Skeletal muscle tissue (tissue), 4 donors: ENCODE data around the gene MSI2. TPM values are rescaled to one million over a fixed set of nuclear protein-coding genes. Genes with fewer than 3 reads are reported as not detected.

Experiments
- H3K27ac ChIP-seq: one replicate; pipeline ENCODE4 v1.7.0; 2013; ENCODE audit warnings: mild to moderate bottlenecking, low read depth, low read length, inconsistent platforms
- H3K27me3 ChIP-seq, 3 donors: one replicate each; pipeline ENCODE4 v1.7.0; 2013; ENCODE audit warnings: low read length in 3 of 3; ENCODE audit not compliant: control insufficient read depth in 3 of 3, insufficient read depth in 3 of 3
- H3K36me3 ChIP-seq, 3 donors: one replicate each; pipeline ENCODE4 v1.7.0; 2013; ENCODE audit warnings: low read length in 3 of 3; ENCODE audit not compliant: control insufficient read depth in 3 of 3, insufficient read depth in 3 of 3
- H3K4me1 ChIP-seq, 3 donors: one replicate each; pipeline ENCODE4 v1.7.0; 2013; ENCODE audit warnings: low read length in 3 of 3, mild to moderate bottlenecking in 3 of 3; ENCODE audit not compliant: control insufficient read depth in 3 of 3, insufficient read depth in 3 of 3
- H3K4me3 ChIP-seq, 3 donors: one replicate each; pipeline ENCODE4 v1.7.0; 2013; ENCODE audit warnings: low read length in 3 of 3
- H3K9ac ChIP-seq, 3 donors: one replicate each; pipeline ENCODE4 v1.7.0; 2013; ENCODE audit warnings: low read length in 3 of 3, mild to moderate bottlenecking in 3 of 3, moderate library complexity in 2 of 3, low read depth in 1 of 3
- H3K9me3 ChIP-seq, 3 donors: one replicate each; pipeline ENCODE4 v1.7.0; 2013; ENCODE audit warnings: low read length in 3 of 3; ENCODE audit not compliant: control insufficient read depth in 3 of 3
- total RNA-seq: library from RNA; depleted of rRNA; stranded (reverse); fragments of >200 nt; gene quantifications from one replicate; pipeline ENCODE4 v1.2.3, GENCODE V29; 2014
- donor health status: Osteomylitis.

MSI2 gene
- total RNA-seq, 1 donor from 2014 or later, result 20.4 TPM

DNA sequence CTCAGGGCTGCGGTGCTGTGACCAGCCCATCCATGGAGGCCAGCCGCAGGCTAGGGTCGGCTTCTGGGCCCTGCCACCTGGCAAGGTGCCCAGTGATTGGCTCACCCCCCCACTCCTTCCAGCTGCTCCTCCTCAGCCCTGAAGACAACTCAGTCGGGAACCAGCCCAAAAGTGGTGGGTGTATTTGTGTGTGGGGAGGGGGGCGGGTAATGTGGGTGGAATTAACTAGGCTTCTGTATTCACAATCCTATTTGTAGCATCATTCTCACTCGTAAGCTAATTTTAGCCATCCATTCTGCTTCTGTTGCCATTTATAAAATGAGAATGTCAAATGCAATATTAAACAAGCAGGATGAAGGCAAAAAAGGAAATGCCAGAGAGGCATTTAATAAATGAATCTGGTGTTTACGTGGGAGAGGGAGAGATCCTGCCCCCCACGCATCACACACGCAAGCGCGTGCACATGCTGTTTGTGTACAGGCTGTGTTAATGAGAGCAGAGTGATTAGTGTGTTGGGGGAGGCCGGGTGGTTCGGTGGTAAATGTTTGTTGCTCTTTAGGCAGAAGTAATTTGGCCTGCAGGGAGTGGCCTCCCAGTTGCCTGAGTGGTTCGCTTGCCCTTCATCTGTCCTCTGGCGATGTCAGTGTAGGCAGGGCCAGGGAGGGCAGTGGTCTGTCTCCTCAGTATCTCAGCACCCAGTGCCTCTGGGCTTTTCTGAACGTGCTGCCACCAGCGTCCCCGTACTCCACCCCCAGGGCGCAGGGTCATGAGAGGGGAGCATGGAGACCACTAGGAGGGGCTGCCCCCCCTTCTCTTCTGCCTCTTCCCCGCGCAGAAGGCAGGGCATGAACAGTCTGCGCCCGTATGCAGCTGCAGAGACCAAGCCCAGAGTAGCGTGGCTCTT lies 348.7 kb downstream of the MSI2 start:
- H3K36me3 ChIP-seq, result peaks cover 0 to 5% (median 4%) of the 10 kb centered on the region in 3 donors
- peak overlapping the region; percentile 69 to 81 (median 69) for H3K9ac ChIP-seq
- H3K9me3 ChIP-seq, result no peaks in the 10 kb centered on the region
- peak overlapping the region; percentile 88 for H3K27ac ChIP-seq
- H3K4me3 ChIP-seq, result peak overlapping the region in 2 of 3 donors; percentile 47 to 56
- H3K27me3 ChIP-seq, result no peaks in the 10 kb centered on the region
- H3K4me1 ChIP-seq, result peaks cover 37 to 83% (median 62%) of the 10 kb centered on the region in 3 donors

DNA sequence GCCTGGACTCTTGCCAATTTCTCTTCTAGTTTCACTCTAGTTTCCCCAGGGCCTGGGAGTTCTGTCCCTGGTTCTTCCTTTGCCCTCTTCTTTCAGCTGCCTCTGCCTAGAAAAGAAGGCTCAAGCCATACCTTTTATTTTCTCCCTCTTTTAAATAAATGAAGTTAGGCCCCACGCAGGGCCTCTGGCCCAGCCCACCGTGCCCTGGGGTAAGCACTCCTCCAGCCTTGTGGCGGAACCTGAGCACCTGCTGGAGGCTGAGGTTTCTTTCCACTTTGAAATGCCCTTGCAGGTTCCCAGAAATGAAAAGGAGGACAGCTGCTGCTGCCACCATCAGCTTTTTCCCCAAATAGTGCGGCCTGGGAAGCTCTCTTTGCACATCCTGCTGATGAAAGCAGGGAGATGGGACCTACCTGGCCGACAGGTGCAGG lies 349.4 kb downstream of the MSI2 start:
- peaks cover 37 to 83% (median 62%) of the 10 kb centered on the region in 3 donors for H3K4me1 ChIP-seq
- peak overlapping the region; percentile 69 to 81 (median 69) for H3K9ac ChIP-seq

DNA sequence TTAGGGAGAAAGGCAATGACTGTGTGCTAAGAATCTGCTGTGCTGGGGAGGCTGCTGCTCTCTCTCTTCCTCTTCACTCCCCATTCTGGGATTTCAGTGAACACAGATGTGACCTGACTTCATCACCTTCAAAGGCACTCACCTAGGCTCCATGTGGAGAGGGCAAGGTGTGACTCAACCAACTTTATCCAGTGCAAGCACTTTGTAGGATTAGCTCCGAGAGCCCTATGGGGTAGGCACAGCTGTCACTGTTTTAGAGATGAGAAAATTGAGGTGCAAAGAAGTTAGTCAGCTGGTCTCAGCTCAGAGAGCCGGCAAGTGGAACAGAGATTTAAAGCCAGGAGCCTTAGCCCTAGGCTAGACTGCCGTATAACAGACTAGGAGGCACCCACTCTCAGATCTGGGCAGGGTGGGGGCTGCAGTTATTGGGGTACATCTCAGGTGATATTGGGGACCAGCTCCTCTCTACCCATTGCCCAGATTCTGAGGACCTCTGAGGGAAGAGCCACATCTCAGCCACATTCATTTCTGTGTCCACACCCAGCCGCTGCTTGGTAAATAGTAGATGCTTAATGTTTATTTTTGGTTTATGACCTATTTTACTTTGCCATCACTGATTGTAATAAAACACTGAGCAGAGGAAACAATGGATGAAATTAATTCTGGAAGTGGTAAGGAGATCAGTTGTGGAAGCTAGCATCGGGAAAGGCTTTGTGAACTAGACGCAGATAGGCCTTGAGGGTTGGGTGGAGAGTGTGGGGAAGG lies 350.0 kb downstream of the MSI2 start:
- peak overlapping the region; percentile 88 for H3K27ac ChIP-seq
- peaks cover 0 to 3% (median 1%) of the 10 kb centered on the region in 3 donors for H3K36me3 ChIP-seq
- peak overlapping the region; percentile 69 to 81 (median 69) for H3K9ac ChIP-seq
- H3K27me3 ChIP-seq, result no peaks in the 10 kb centered on the region
- peaks cover 37 to 78% (median 62%) of the 10 kb centered on the region in 3 donors for H3K4me1 ChIP-seq
- H3K4me3 ChIP-seq, result peak overlapping the region in 2 of 3 donors; percentile 36 to 47
- H3K9me3 ChIP-seq, result no peaks in the 10 kb centered on the region

More for the DNA sequence above, 349.4 kb downstream of the MSI2 start:
- peaks cover 0 to 5% (median 4%) of the 10 kb centered on the region in 3 donors for H3K36me3 ChIP-seq
- H3K27me3 ChIP-seq, result no peaks in the 10 kb centered on the region
- no peaks in the 10 kb centered on the region for H3K9me3 ChIP-seq
- H3K4me3 ChIP-seq, result peak overlapping the region in 2 of 3 donors; percentile 47 to 56
- H3K27ac ChIP-seq, result peak overlapping the region; percentile 88

DNA sequence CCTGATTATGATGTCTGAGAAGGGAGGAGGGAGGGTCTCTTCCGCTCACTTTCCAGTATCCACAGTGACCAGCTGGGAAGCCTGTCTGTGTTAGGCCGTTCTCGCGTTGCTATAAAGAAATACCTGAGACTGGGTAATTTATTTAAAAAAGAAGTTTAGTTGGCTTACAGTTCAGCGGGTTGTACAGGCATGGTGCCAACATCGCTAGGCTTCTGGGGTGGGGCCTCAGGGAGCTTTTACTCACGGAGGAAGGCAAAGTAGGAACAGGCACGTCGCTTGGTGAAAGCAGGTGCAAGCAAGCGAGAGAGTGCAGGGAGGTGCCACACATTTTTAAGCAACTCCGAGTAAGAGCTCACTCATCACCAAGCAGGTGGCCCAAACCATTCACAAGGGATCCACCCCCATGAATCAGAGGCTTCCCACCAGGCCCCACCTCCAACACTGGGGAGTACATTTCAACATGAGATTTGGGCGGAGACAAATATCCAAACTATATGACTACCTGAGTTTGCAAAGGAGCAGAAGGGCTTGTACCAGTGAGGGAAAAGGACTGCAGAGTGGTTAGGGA lies 351.3 kb downstream of the MSI2 start:
- Histone ChIP-seq H3K9me3 (no peaks in the 10 kb centered on the region), H3K27me3 (no peaks in the 10 kb centered on the region), H3K9ac (peak overlapping the region in 1 of 3 donors; percentile 33), H3K36me3 (no peaks in the 10 kb centered on the region), H3K4me3 (no peak overlapping the region), H3K4me1 (peaks cover 37 to 77% (median 62%) of the 10 kb centered on the region in 3 donors), H3K27ac (peak overlapping the region; percentile 88)

DNA sequence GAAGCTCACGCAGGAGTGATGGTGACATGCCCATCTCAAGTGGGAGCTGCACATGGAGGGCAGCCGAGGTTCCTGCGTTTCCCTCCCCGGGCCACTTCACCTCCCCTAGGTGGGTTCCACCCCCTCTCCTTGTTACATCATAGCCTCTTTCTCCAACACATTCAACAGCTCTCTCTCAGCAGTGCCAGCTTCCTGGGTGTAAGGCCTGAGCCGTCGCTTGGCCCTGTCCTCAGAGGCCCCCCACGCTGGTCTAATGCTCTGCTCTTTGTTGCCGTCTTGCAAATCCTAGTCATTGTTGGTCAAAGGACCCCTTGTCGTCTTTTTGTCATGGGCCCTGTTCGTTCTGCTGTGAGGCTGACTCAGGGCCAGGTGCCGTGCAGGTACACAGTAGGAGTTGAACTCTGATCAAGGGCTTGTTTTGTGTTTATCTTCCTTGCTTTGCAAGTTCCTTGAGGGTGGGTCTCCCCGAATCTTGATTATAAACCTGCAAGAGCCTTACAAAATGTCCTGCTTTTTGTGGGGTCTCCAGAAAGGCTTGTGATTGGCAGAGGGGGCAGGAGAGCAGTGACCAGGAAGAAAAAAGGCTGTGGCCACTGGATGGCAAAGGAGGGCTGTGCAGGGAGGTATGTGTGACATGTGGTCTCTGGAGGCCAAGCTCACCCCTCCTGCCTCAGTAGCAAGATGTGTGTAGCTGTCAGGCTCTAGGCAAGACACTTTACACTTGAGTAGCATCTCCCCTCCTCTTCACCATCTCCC lies 352.2 kb downstream of the MSI2 start:
- H3K27ac ChIP-seq, result no peak overlapping the region
- no peaks in the 10 kb centered on the region for H3K36me3 ChIP-seq
- peaks cover 33 to 68% (median 59%) of the 10 kb centered on the region in 3 donors for H3K4me1 ChIP-seq
- H3K9ac ChIP-seq, result peak overlapping the region in 1 of 3 donors; percentile 33
- no peaks in the 10 kb centered on the region for H3K9me3 ChIP-seq
- no peaks in the 10 kb centered on the region for H3K27me3 ChIP-seq
- H3K4me3 ChIP-seq, result no peak overlapping the region

DNA sequence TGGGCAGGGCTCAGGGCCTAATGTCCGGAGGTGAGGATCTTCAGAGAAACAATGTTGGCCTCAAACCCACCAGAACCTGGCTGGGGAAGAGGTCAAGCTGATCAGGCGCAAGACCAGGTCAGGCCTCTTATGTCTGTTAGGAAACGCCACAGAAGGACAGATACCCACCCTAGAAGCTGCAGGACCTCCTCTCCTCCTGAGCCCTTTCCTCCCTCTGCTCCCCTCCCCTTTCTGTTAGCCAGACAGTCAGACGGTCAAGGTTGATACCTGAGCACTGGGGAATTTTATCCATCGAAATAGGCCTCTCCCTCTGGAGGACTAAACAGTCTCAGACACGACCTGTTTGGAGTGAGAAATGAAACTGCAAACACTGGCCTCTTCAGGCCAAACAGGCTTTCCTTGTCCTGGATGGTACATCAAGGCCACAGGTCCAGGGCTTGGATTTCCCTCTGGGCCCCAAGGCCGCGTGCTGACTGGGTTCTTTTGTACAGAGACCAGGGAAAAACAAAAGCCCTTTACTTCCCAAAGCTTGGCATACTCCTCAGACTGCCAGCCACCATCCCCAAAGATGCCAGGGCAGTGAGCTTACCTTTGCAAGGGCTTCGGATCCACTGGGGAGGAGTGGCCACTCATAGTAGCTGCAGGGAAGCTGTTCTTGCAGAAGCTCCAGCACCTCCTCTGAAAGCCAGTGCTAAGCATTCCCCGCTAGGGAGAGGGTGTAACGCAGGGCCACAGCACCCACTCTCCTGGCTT lies 353.0 kb downstream of the MSI2 start:
- Histone ChIP-seq H3K4me3 (no peak overlapping the region), H3K9ac (peak overlapping the region in 1 of 3 donors; percentile 25), H3K36me3 (no peaks in the 10 kb centered on the region), H3K27me3 (no peaks in the 10 kb centered on the region), H3K4me1 (peaks cover 32 to 61% (median 53%) of the 10 kb centered on the region in 3 donors), H3K27ac (no peak overlapping the region), H3K9me3 (no peaks in the 10 kb centered on the region)

DNA sequence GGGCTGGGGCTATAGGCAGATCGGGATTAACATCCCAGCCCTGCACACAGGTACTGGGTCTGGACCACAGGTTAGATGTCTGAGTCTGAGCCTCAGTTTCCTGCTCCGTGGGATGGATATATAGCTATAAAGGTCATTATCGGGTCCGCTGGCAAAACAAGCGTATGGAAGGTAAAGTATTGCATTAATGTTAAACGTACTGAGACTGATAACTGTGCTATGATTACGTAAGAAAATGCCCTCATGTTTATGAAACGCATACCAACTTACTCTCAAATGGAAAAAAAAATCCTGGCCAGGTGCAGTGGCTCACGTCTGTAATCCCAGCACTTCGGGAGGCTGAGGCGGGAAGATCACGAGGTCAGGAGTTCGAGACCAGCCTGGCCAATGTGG lies 353.6 kb downstream of the MSI2 start:
- Histone ChIP-seq H3K9ac (no peak overlapping the region), H3K27ac (no peak overlapping the region), H3K36me3 (no peaks in the 10 kb centered on the region), H3K9me3 (no peaks in the 10 kb centered on the region), H3K27me3 (no peaks in the 10 kb centered on the region), H3K4me3 (no peak overlapping the region), H3K4me1 (peaks cover 27 to 55% (median 47%) of the 10 kb centered on the region in 3 donors)

DNA sequence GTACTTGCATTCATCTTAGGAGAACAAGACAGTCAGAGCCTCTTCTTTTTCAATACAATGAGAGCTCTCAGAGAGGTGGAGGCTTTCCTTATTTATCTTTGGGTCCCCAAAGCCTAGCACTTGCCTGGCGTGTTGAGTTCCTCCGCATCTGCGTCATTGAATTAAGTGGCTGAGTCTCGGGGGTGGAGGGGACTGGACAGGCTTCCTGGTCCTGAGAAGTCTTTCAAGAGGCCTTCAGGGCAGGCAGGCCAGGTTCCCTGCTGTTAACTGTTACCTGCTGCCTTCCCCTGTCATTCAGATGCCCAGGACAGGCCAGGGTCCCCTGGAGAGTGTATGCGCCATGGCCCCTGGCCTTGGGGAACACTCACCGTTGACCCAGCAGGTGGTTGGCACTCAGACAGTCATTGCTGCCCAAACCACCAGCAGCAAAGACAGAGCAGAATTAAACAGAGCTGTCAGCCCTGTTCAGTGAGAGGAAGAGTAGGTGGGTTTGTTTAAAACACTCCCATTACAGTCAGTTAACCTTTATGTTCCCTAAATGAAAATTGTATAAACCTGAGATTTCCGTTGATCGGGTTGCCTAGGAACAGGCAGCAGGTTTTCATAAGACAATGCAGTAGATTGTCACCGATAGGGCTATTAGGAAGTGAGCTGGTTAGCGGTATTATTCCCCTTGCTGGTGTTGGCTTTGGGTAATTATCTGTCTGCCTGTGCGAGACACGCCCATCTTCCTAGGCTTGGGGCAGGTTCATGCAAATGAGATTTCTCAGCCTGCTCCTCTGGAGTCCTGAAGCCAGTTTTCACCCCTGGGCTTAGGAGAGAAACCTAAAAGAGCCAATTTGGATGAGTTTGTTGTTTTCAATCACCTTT lies 356.1 kb downstream of the MSI2 start:
- H3K36me3 ChIP-seq, result peaks cover 2 to 4% (median 3%) of the 10 kb centered on the region in 3 donors
- H3K27me3 ChIP-seq, result no peaks in the 10 kb centered on the region
- H3K9ac ChIP-seq, result no peak overlapping the region
- H3K9me3 ChIP-seq, result no peaks in the 10 kb centered on the region
- H3K4me1 ChIP-seq, result peaks cover 16 to 41% (median 33%) of the 10 kb centered on the region in 3 donors
- H3K4me3 ChIP-seq, result no peak overlapping the region
- H3K27ac ChIP-seq, result no peak overlapping the region
